K562 (cell line): ENCODE measurements around the gene CD47. TPM values are rescaled to one million over a fixed set of nuclear protein-coding genes. Genes with fewer than 3 reads are reported as not detected.

Source experiments
- CHCHD3 ChIP-seq: fragments of 250-450 bp; sonication (Bioruptor Pico); IDR thresholded peaks from 2 replicates; pipeline ENCODE4 v2.1.2; 2022; ENCODE audit warnings: mild to moderate bottlenecking
- CTCF ChIP-seq, 3 experiments: IDR thresholded peaks in 2 of 3; conservative IDR thresholded peaks in 1 of 3; 2 replicates each; pipeline ENCODE4 v1.5.1; 2011 to 2012; ENCODE audit warnings: low read length in 3 of 3, mild to moderate bottlenecking in 3 of 3, control low read depth in 2 of 3, improper control_type of control experiment in 1 of 3, inconsistent platforms in 1 of 3, low read depth in 1 of 3, mixed read lengths in 1 of 3, moderate library complexity in 1 of 3; ENCODE audit not compliant: insufficient read depth in 2 of 3
- E2F5 ChIP-seq: sonication (generic); formaldehyde crosslinking; IDR thresholded peaks from 2 replicates; pipeline ENCODE4 v1.8.0; 2022; ENCODE audit warnings: mild to moderate bottlenecking, missing genetic modification reagents
- MCM2 ChIP-seq: fragments of 450-650 bp; IDR thresholded peaks from 2 replicates; pipeline ENCODE4 v1.6.1; 2017; ENCODE audit warnings: low read depth, mild to moderate bottlenecking
- NCOA4 ChIP-seq: fragments of 450-650 bp; IDR thresholded peaks from 2 replicates; pipeline ENCODE4 v1.6.1; 2018; ENCODE audit warnings: mild to moderate bottlenecking; ENCODE audit not compliant: partially characterized antibody
- PPARD ChIP-seq: fragments of 250-450 bp; sonication (Bioruptor Pico); IDR thresholded peaks from 2 replicates; pipeline ENCODE4 v1.8.0; 2022; ENCODE audit warnings: inconsistent platforms, mild to moderate bottlenecking, moderate library complexity
- SFPQ ChIP-seq: fragments of 200-400 bp; formaldehyde crosslinking; IDR thresholded peaks from 2 replicates; pipeline ENCODE4 v1.6.1; 2017; ENCODE audit warnings: mild to moderate bottlenecking, low read depth, low read length, moderate library complexity
- SMAD1 ChIP-seq: fragments of 150-350 bp; IDR thresholded peaks from 2 replicates; pipeline ENCODE4 v1.6.1; 2014; ENCODE audit warnings: low read length, low read depth; ENCODE audit not compliant: partially characterized antibody
- STAT6 ChIP-seq: sonication (generic); formaldehyde crosslinking; IDR thresholded peaks from 2 replicates; pipeline ENCODE4 v1.8.1; 2023; ENCODE audit warnings: mild to moderate bottlenecking, missing genetic modification reagents
- THAP12 ChIP-seq: fragments of 250-450 bp; sonication (Bioruptor Pico); IDR thresholded peaks from 2 replicates; pipeline ENCODE4 v1.9.0; 2021; ENCODE audit warnings: mild to moderate bottlenecking, inconsistent platforms
- ZNF143 ChIP-seq: sonication (generic); formaldehyde crosslinking; IDR thresholded peaks from 2 replicates; pipeline ENCODE4 v1.9.0; 2022; ENCODE audit warnings: mild to moderate bottlenecking, missing genetic modification reagents
- ZNF174 ChIP-seq: fragments of 250-450 bp; sonication (Bioruptor Pico); IDR thresholded peaks from 2 replicates; pipeline ENCODE4 v1.4.0; 2020; ENCODE audit warnings: mild to moderate bottlenecking
- ZNF707 ChIP-seq: fragments of 250-450 bp; sonication (Bioruptor Pico); conservative IDR thresholded peaks from 2 replicates; pipeline ENCODE4 v1.8.0; 2022; ENCODE audit warnings: inconsistent platforms, mild to moderate bottlenecking, moderate library complexity
- ZNF778 ChIP-seq: fragments of 450-650 bp; formaldehyde crosslinking; IDR thresholded peaks from 2 replicates; pipeline ENCODE4 v1.4.0; 2020; ENCODE audit warnings: mild to moderate bottlenecking, moderate library complexity
- polyA plus RNA-seq, 8 experiments: library from polyadenylated mRNA; depleted of rRNA in 4 of 8; stranded (reverse) in 5 of 8; unstranded in 3 of 8; fragments of >200 nt; fragmentation: Nextera tagmentation in 2 of 8; fragmentation: Illumina TruSeq in 1 of 8; extraction: Ambion mirVana in 2 of 8; extraction: Trizol in 1 of 8; gene quantifications; 2 replicates each; pipeline versions ENCODE4 v1.2.1 to v1.2.3, GENCODE V29; 2011 to 2014; ENCODE audit warnings: inconsistent platforms in 1 of 8, missing spikeins in 1 of 8
- total RNA-seq, 7 experiments: library from RNA; depleted of rRNA in 6 of 7; stranded (reverse); fragments of >200 nt in 6 of 7; fragmentation: Illumina TruSeq in 2 of 7; extraction: Trizol in 2 of 7; gene quantifications; 2 replicates each; pipeline versions ENCODE4 v1.2.1 to v1.2.3, GENCODE V29; 2011 to 2021; ENCODE audit warnings: low replicate concordance in 1 of 7

CD47 gene
- total and polyA plus RNA-seq, 9 of the 15 experiments (the other 6 are each of a cell fraction or from before 2014, with no cell fraction given): 10.2 to 62.6 (median 36.3) TPM

- TF ChIP-seq STAT6 (CRISPR knock-in tag) (no peak), ZNF174 (CRISPR knock-in tag) (no peak), SFPQ (no peak), ZNF707 (CRISPR knock-in tag) (no peak), CHCHD3 (no peak), THAP12 (CRISPR knock-in tag) (no peak), NCOA4 (no peak), MCM2 (no peak), E2F5 (CRISPR knock-in tag) (no peak), CTCF (IDR thresholded peaks at IDR 0.05 in 2 of 3, conservative IDR thresholded peaks at IDR 0.05 in 1 of 3; ENCODE audit: insufficient read depth in 2 of 3, low read depth in 1 of 3, low read length in 3 of 3) (no peak), SMAD1 (no peak), ZNF778 (CRISPR knock-in tag) (no peak), ZNF143 (no peak), PPARD (CRISPR knock-in tag) (no peak)
Observed at GRCh38 chr3:108099679-108100428, 9.0 kb upstream of the CD47 start (continued).
